ENCODE data around the gene BHLHE23.

The BHLHE23 gene

DNA sequence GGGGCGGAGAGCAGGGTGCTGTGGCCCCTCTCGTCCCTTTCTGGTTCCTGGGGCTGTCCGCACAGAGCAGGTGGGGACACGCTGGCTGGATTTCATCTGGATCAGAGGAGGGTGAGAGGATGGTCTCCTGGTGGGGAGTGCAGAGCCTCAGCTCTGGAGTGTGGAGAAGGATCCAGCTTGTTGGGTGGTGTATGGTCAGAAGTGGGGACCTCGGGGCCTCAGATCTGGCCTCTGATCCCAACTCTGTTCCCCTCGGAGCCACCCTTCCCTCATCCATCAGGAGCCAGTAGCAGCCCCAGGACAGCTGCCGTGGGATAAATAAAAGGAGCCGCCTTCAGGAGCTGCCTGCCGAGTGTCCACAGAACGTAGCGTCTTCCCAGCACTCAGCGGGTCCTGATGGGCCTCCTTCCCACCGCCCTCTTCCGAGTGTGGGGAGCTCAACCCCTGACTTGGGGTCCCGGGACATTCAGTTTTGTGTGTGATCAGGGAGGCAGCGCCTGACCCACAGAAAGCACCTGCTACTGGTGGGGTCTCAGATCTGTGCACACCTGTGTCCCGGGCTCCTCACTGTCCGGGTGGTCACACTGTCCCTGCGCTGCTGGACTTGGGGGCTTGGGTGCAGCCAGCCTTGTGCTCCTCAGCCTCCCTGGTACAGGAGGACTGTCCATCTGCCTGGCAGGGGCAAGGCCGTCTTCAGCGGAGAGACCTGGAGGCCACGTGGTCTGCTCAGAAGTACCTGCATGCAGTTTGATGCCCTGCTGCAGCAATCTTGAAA, 25.4 kb upstream of the BHLHE23 start:
- H3K27me3 ChIP-seq (ENCODE audit: insufficient read depth, low read depth), result peaks cover 88% of the 10 kb centered on the region
- no peak overlapping the region for H3K4me2 ChIP-seq
- H3K27ac ChIP-seq, result no peak overlapping the region
- no peak overlapping the region for H2AFZ ChIP-seq (ENCODE audit: low read depth)
- H3K4me1 ChIP-seq (ENCODE audit: low read depth, poor library complexity, severe bottlenecking), result no peaks in the 10 kb centered on the region
- no peak for TF ChIP-seq CTCF (conservative IDR thresholded peaks at IDR 0.05; ENCODE audit: low read depth, low read length)
- H3K9ac ChIP-seq, result no peak overlapping the region
- H3K36me3 ChIP-seq (ENCODE audit: insufficient read depth), result no peaks in the 10 kb centered on the region
- no peaks in the 10 kb centered on the region for H3K79me2 ChIP-seq (ENCODE audit: insufficient read depth, low read depth)
- no peaks in the 10 kb centered on the region for H4K20me1 ChIP-seq (ENCODE audit: insufficient read depth)
- no peak overlapping the region for H3K4me3 ChIP-seq (IDR thresholded peaks at IDR 0.05; ENCODE audit: insufficient read depth, low read depth, low read length)

- H4K20me1 ChIP-seq (ENCODE audit: insufficient read depth), result no peaks in the 10 kb centered on the region
- H3K4me3 ChIP-seq (IDR thresholded peaks at IDR 0.05; ENCODE audit: insufficient read depth, low read depth, low read length), result no peak overlapping the region
- no peak overlapping the region for H2AFZ ChIP-seq (ENCODE audit: low read depth)
- peaks cover 88% of the 10 kb centered on the region for H3K27me3 ChIP-seq (ENCODE audit: insufficient read depth, low read depth)
- H3K4me1 ChIP-seq (ENCODE audit: low read depth, poor library complexity, severe bottlenecking), result no peaks in the 10 kb centered on the region
- TF ChIP-seq CTCF (conservative IDR thresholded peaks at IDR 0.05; ENCODE audit: low read depth, low read length), result no peak
- H3K4me2 ChIP-seq, result no peak overlapping the region
- no peaks in the 10 kb centered on the region for H3K36me3 ChIP-seq (ENCODE audit: insufficient read depth)
- H3K79me2 ChIP-seq (ENCODE audit: insufficient read depth, low read depth), result no peaks in the 10 kb centered on the region
- no peak overlapping the region for H3K27ac ChIP-seq
- no peak overlapping the region for H3K9ac ChIP-seq
These were observed 24.7 kb upstream of the BHLHE23 start for GRCh38 chr20:63031251-63032014.

GRCh38 chr20:63029358-63030121, 22.8 kb upstream of the BHLHE23 start:
- Histone ChIP-seq H3K4me1 (ENCODE audit: low read depth, poor library complexity, severe bottlenecking) (no peaks in the 10 kb centered on the region), H3K27me3 (ENCODE audit: insufficient read depth, low read depth) (peaks cover 90% of the 10 kb centered on the region)

More at GRCh38 chr20:63029358-63030121, 22.8 kb upstream of the BHLHE23 start:
- no peaks in the 10 kb centered on the region for H3K36me3 ChIP-seq (ENCODE audit: insufficient read depth)
- no peak overlapping the region for H3K27ac ChIP-seq
- H3K79me2 ChIP-seq (ENCODE audit: insufficient read depth, low read depth), result no peaks in the 10 kb centered on the region
- TF ChIP-seq CTCF (conservative IDR thresholded peaks at IDR 0.05; ENCODE audit: low read depth, low read length), result no peak
- no peak overlapping the region for H3K4me2 ChIP-seq
- H4K20me1 ChIP-seq (ENCODE audit: insufficient read depth), result no peaks in the 10 kb centered on the region
- H3K4me3 ChIP-seq (IDR thresholded peaks at IDR 0.05; ENCODE audit: insufficient read depth, low read depth, low read length), result no peak overlapping the region
- H2AFZ ChIP-seq (ENCODE audit: low read depth), result no peak overlapping the region
- H3K9ac ChIP-seq, result no peak overlapping the region

Measured in KMS-11 (cell line).